NCI-H1105 (cell line): Measurements from ENCODE around the gene CASP8AP2.
"Not testable (repeated sequence)": the region's sequence is repeated elsewhere in the genome, so short reads cannot be mapped to it uniquely, and the experiment has no call there.

Experiments
- DNase-seq: peaks from one replicate; lab custom pipeline; 2025; lab: John Stamatoyannopoulos, UW

Gene CASP8AP2

GRCh38 chr6:89829472-89830169 lies at the start of gene CASP8AP2:
Gene CASP8AP2, plus strand, starts transcription at chr6:89829880.
- DNase-seq: peak; percentile 99

- DNase-seq: no peak
Observed at GRCh38 chr6:89781070-89782034, 48.3 kb upstream of the CASP8AP2 start.

DNA sequence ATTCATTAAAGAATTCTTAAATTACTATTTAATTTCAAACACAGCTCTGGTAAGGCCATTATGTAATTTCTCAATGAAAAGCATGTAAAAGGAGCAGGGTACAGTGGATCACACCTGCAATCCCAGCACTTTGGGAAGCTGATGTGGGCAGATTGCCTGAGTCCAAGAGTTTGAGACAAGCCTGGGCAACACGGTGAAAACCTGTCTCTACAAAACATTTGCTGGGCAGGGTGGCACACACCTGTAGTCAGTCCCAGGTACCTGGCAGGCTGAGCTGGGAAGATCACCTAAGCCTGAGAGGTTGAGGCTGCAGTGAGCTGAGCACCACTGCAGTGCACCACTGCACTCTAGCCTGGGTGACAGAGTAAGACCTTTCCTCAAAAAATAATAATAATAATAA lies 47.5 kb upstream of the CASP8AP2 start:
- no peak for DNase-seq

- not testable (repeated sequence) for DNase-seq
Observed at GRCh38 chr6:89783293-89783692, 46.4 kb upstream of the CASP8AP2 start.

- no peak for DNase-seq
Observed at GRCh38 chr6:89784838-89785237, 44.8 kb upstream of the CASP8AP2 start.

- DNase-seq: no peak
Observed at GRCh38 chr6:89786970-89787369, 42.7 kb upstream of the CASP8AP2 start.

DNA sequence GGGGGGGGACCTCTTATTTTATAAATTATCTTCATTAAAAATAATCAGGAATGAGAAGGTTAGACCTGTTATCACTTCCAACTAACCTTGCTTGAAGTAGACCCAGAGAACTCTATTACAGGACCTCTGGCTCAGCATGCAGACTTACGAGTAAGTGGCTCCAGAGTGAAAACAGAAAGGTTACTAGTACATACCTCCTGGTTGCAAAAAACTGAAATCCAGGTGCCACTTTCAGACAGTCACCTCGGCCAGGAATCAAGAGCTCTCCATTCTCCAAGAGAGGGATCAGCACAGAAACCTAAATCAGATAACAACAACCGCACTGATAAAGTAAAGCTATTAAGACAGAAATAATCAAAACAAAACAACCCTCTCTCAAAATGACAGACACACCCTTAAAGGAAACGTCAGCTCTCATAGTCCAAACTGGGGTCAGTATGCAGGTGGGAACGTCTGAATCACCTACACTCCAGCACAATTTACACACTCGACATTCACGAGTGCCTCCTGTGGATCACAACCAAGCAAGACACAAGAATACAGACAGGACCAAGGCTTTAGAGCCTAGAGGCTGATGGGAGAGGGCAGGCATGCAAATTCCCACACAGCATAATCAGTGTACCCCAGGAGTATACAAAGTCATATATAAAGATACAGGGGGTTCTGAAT lies 41.9 kb upstream of the CASP8AP2 start:
- no peak for DNase-seq

DNA sequence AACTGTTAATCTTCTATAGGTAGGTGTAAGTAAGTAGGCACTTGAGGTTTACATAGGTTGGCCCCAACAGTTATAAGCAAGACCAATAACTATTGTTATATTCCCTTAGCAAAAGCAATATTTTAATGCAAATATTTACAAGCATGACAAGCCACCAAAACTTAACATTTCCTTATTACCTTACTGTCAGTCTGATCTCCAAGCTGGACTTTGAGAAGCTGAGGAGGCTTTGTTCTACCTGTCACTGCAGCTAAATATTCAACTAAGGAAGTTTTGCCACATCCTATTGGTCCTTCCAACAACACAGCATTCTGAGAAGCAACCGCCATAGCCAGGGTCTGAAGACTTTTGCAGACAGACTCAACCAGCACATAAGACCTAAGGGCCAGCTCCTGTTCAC lies 39.7 kb upstream of the CASP8AP2 start:
- DNase-seq: no peak

DNA sequence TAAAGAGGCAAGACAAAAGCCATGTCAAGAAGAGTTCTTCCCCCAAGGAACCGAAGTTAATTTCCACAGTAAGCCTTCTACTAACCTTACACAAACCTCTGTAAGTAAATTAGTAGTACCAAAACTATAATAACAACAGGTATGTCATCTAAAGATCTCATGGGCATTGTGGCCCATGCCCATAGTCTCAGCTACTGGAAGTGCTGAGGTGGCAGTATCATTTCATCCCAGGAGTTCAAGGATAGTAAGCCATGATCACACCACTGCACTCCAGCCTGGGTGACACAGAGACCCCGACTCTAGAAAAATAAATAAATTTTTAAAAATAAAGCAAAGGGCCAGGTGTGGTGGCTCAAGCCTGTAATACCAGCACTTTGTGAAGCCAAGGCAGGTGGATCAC lies 39.3 kb upstream of the CASP8AP2 start:
- DNase-seq: no peak

- DNase-seq: no peak
Observed at GRCh38 chr6:89792881-89793280, 36.8 kb upstream of the CASP8AP2 start.

GRCh38 chr6:89793586-89793985 lies 36.1 kb upstream of the CASP8AP2 start:
- no peak for DNase-seq

GRCh38 chr6:89794324-89794723 lies 35.4 kb upstream of the CASP8AP2 start:
- no peak for DNase-seq

DNA sequence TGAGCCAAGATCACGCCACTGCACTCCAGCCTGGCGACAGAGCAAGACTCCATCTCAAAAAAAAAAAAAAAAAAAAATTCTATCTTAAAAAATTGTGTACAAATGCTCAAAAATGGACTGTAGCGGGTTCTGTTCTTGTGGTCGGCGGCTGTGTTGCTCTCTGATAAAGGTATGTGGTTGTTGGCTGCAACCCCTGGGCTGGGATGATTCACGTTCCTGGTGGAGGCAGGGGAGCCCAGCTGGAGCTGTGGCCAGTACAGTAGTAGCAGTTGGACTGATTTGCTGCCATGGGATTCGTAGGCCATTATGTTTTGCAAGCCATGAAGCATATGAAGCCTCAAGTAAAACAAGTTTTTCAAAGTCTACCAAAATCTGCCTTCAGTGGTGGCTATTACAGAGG lies 32.4 kb upstream of the CASP8AP2 start:
- DNase-seq: no peak

DNA sequence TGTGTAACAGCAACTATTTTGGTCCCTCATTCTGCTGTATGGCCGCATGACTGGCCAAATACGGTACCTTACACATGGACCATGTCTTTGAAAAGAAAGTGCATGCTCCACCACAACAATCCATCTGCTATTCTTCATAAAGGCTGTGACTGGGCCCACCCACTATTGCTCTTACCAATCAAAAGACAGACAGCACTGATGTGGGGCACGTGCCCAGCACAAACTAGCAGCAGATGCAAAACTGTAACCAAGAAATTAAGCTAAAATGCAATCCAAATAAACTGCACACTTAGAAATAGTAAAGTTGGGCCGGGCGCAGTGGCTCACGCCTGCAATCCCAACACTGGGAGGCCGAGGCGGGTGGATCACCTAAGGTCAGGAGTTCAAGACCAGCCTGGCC lies 30.6 kb upstream of the CASP8AP2 start:
- DNase-seq: no peak

DNA sequence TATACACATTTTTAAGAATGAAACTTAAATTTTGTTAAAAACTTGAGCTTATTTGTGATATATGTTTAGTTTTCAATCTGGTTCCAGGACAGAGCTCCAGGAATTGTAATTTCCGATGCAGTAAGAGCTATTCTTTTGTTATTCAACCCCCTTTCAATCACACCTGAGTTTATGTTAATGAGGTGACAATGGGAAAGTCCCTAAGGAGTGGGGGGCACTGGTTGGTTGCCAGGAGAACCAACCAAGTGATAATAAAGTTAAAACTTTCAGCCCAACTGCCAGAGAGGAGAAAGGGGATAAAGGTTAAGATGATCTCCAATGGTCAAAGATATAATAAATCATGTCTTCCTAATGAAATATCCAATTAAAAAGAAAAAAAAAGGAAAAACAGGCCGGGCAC lies 29.9 kb upstream of the CASP8AP2 start:
- no peak for DNase-seq

DNA sequence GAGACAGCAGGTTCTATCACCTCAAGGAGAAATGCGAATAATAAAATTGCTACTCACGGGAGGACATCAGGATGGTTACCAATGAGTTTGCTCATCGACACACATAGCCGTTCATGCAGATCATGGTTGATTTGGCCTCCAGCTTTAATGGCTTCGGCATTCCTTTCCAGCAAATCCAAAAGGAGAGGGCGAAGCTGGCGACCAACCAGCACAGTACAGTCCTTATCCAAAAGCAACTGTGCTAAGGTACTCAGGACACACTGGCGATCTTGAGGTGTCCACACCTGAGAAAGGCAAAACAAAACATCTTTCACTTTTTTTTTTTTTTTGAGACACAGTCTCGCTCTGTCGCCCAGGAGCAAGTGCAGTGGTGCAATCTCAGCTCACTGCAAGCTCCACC lies 26.4 kb upstream of the CASP8AP2 start:
- DNase-seq: no peak

DNA sequence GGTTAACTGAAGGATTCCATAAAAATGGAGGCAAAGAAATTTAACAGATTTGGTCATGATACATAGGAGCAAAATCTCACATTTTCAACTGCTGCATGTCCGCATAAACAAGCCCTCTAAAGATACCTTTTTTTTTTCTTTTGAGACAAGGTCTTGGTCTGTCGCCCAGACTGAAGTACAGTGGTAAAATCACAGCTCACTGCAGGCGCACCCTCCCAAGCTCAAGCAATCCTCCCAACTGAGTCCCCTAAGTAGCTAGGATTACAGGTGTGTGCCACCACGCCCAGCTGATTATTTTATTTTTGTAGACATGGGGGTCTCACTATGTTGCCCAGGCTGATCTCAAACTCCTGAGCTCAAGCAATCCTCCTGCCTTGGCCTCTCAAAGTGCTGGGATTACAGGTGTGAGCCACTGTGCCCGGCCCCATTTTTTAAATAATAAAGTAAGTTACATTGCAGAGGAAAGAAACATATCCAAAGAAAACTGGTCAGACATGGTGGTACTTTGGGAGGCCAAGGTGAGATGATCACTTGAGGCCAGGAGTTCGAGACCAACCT lies 23.8 kb upstream of the CASP8AP2 start:
- no peak for DNase-seq

DNA sequence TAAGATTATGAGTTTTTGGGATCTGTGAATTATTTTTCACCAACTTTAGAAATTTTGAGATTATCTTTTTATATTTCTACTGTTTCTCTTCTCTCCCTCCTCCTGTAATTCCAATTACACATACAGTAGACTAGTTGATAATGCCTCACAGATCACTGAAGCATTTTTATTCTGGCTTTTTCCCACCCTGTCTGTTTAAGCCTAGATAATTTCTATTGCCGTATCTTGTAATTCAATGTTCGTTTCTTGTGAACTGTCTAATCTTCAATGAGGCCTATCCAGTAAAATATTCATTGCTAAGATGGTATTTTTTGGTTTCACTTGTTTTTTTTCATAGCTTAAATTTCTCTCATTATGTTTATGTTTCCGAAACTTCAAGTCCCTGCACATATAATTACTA lies 22.1 kb upstream of the CASP8AP2 start:
- DNase-seq: no peak

GRCh38 chr6:89813422-89813821 lies 16.3 kb upstream of the CASP8AP2 start:
- not testable (repeated sequence) for DNase-seq

DNA sequence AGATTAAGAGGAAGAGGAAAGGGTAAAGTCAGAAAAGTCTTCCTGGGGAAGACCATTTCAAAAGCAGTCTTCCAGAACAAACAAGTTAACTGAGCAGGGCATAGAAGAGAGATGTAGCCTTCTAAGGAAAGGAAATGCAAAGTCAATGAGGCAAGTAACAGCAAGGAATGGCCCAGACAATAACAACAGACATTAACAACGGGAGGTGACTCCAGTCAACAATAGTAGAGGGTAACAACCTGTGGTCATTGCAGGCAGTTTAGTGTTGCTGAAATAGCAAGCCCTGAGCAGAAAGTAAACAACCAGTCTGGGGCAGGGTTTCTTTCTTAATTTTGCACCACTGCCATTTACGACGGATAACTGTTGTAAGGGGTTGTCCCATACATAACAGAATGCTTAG lies 12.2 kb upstream of the CASP8AP2 start:
- DNase-seq: no peak

DNA sequence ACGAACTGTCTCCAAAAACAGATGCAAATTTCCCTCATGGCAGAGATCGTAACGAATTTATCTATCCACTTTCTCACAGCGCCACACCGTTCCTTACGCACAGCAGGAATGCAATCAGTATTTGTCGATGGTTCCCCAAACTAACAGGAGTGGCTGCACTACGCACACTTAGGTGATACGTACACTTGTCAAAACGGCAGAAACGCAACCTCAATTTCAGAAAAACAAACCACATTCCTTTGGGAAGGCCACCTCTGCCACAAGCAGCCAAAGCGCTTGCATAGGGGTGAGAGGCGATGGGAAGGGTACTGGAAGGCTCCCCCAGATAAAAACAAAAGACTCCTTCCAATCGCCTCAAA lies 10.7 kb upstream of the CASP8AP2 start:
- no peak for DNase-seq

DNA sequence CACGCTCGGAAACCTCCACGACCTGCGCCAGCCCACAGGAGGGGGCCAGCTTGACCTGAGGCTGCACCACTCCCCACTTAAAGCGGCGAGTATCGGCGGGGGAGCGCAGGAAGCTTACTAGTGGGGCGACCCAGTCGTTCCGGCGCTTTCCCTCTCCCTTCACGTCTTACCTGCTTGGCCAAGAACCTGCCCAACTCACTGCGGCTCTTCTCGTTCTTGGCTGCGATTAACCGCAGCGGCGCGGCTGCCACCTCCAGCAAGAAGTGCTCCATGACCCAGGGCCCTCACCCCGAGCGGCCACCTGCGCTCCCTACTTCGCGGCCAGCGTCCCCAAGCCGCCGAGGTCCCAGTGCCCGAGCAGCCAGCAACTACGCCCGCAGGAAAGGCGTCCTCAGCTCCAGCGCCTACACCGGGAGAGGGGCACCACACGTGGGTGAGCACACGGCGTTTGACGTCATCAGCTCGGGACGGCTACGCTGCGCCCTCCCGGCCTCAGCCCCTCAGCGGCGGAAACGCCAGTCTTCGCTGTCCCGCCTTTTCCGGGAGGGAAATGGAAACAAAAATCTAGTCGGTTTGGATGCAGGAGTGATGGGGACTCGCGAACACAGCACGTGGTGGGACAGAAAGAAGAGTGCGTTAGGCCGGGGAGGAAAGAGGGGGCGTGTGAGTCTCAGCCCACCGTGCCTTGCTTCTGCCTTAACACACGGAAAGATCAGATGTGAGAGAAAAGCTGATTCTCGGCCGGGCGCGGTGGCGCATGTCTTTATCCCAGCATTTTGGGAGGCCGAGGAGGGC lies 10.1 kb upstream of the CASP8AP2 start, which contains the start of gene MDN1:
TSS of gene MDN1 (minus strand) at position 459 of the 795 bp plus-strand sequence. CDS start at position 272, 187 bp downstream.
- DNase-seq: peak; percentile 96
